ENCODE results near the gene SLC18A2.
A peak's percentile ranks its signal among the peaks of the same experiment; 100 is the strongest.

Gene SLC18A2

GRCh38 chr10:117254338-117254737 is 13.4 kb downstream of the SLC18A2 start:
- no peak overlapping the region for H2BK120ac ChIP-seq (ENCODE audit: low read depth, low read length)
- no peak overlapping the region for H3K23ac ChIP-seq (ENCODE audit: low read depth, low read length, poor library complexity)
- H3K27me3 ChIP-seq (ENCODE audit: control insufficient read depth in 3 of 3, insufficient read depth in 3 of 3, low read depth in 1 of 3, low read length in 3 of 3) = peaks cover 0 to 36% (median 0%) of the 10 kb centered on the region in 3 experiments
- H2AK5ac ChIP-seq (ENCODE audit: low read depth, low read length) = no peak overlapping the region
- no peak overlapping the region for H3K9ac ChIP-seq (ENCODE audit: low read depth, low read length, poor library complexity)
- no peak overlapping the region for H3K27ac ChIP-seq (replicated peaks; ENCODE audit: low read length)
- no CpG with 5 or more reads among the region's 9 CpGs for WGBS, 2 donors (ENCODE audit: extremely low coverage in 2 of 2, insufficient read length in 2 of 2, insufficient replicate concordance in 1 of 2)
- H3K4me2 ChIP-seq (ENCODE audit: insufficient read depth, low read length, poor library complexity, severe bottlenecking) = no peak overlapping the region
- DNase-seq (ENCODE audit: low spot score) = no peak
- H4K8ac ChIP-seq (ENCODE audit: low read depth, low read length) = no peak overlapping the region
- no peak overlapping the region for H4K91ac ChIP-seq (ENCODE audit: low read depth, low read length, poor library complexity)
- H3K4me3 ChIP-seq (ENCODE audit: low read length in 2 of 2) = no peak overlapping the region
- H3K9me3 ChIP-seq (replicated peaks in 1 of 2; ENCODE audit: control insufficient read depth in 2 of 2, insufficient read depth in 1 of 2, low read depth in 1 of 2, low read length in 2 of 2) = no peaks in the 10 kb centered on the region
- no peak overlapping the region for H2BK5ac ChIP-seq (ENCODE audit: low read length)
- no peak overlapping the region for H3K18ac ChIP-seq (ENCODE audit: low read length)
- no peak overlapping the region for H3K4ac ChIP-seq (ENCODE audit: low read length)
- H2BK15ac ChIP-seq (ENCODE audit: low read length) = no peak overlapping the region
- no peaks in the 10 kb centered on the region for H3K36me3 ChIP-seq (replicated peaks in 1 of 2; ENCODE audit: control insufficient read depth in 2 of 2, insufficient read depth in 2 of 2, low read length in 2 of 2)
- no peak overlapping the region for H3K14ac ChIP-seq (ENCODE audit: low read length)
- H3K4me1 ChIP-seq (ENCODE audit: control insufficient read depth in 2 of 2, insufficient read depth in 1 of 2, low read depth in 1 of 2, low read length in 2 of 2) = peaks cover 8 to 18% of the 10 kb centered on the region in 2 donors
- H3K79me1 ChIP-seq (ENCODE audit: low read depth, low read length) = no peaks in the 10 kb centered on the region
- peak overlapping the region; percentile 23 for H2BK12ac ChIP-seq (ENCODE audit: low read length)
- peak overlapping the region; percentile 39 for H2AFZ ChIP-seq (ENCODE audit: low read length)

- Histone ChIP-seq H2BK15ac (ENCODE audit: low read length) (no peak overlapping the region), H2AK5ac (ENCODE audit: low read depth, low read length) (no peak overlapping the region), H2AFZ (ENCODE audit: low read length) (peak overlapping the region; percentile 39), H3K4ac (ENCODE audit: low read length) (no peak overlapping the region), H3K4me1 (ENCODE audit: control insufficient read depth in 2 of 2, insufficient read depth in 1 of 2, low read depth in 1 of 2, low read length in 2 of 2) (peaks cover 10 to 21% of the 10 kb centered on the region in 2 donors), H3K79me1 (ENCODE audit: low read depth, low read length) (no peaks in the 10 kb centered on the region), H3K36me3 (replicated peaks in 1 of 2; ENCODE audit: control insufficient read depth in 2 of 2, insufficient read depth in 2 of 2, low read length in 2 of 2) (no peaks in the 10 kb centered on the region), H4K91ac (ENCODE audit: low read depth, low read length, poor library complexity) (no peak overlapping the region), H2BK12ac (ENCODE audit: low read length) (no peak overlapping the region), H3K23ac (ENCODE audit: low read depth, low read length, poor library complexity) (no peak overlapping the region), H3K9me3 (replicated peaks in 1 of 2; ENCODE audit: control insufficient read depth in 2 of 2, insufficient read depth in 1 of 2, low read depth in 1 of 2, low read length in 2 of 2) (no peaks in the 10 kb centered on the region), H3K14ac (ENCODE audit: low read length) (no peak overlapping the region), H3K18ac (ENCODE audit: low read length) (no peak overlapping the region), H3K9ac (ENCODE audit: low read depth, low read length, poor library complexity) (no peak overlapping the region), H4K8ac (ENCODE audit: low read depth, low read length) (no peak overlapping the region), H3K4me2 (ENCODE audit: insufficient read depth, low read length, poor library complexity, severe bottlenecking) (no peak overlapping the region), H2BK120ac (ENCODE audit: low read depth, low read length) (no peak overlapping the region), H3K27ac (replicated peaks; ENCODE audit: low read length) (no peak overlapping the region), H3K27me3 (ENCODE audit: control insufficient read depth in 3 of 3, insufficient read depth in 3 of 3, low read depth in 1 of 3, low read length in 3 of 3) (peaks cover 0 to 33% (median 0%) of the 10 kb centered on the region in 3 experiments), H3K4me3 (ENCODE audit: low read length in 2 of 2) (no peak overlapping the region), H2BK5ac (ENCODE audit: low read length) (no peak overlapping the region)
- DNase-seq (ENCODE audit: low spot score) = no peak
- WGBS, 2 donors (ENCODE audit: extremely low coverage in 2 of 2, insufficient read length in 2 of 2, insufficient replicate concordance in 1 of 2) = no CpG with 5 or more reads among the region's 26 CpGs
Observed at GRCh38 chr10:117254774-117255735, 14.1 kb downstream of the SLC18A2 start.

GRCh38 chr10:117255835-117256460 is 15.0 kb downstream of the SLC18A2 start:
- Histone ChIP-seq H2AFZ (ENCODE audit: low read length) (no peak overlapping the region), H3K4me3 (ENCODE audit: low read length in 2 of 2) (no peak overlapping the region), H3K4me2 (ENCODE audit: insufficient read depth, low read length, poor library complexity, severe bottlenecking) (no peak overlapping the region), H3K4ac (ENCODE audit: low read length) (no peak overlapping the region), H3K9ac (ENCODE audit: low read depth, low read length, poor library complexity) (no peak overlapping the region), H3K27ac (replicated peaks; ENCODE audit: low read length) (no peak overlapping the region), H3K36me3 (replicated peaks in 1 of 2; ENCODE audit: control insufficient read depth in 2 of 2, insufficient read depth in 2 of 2, low read length in 2 of 2) (no peaks in the 10 kb centered on the region), H2BK15ac (ENCODE audit: low read length) (no peak overlapping the region), H3K23ac (ENCODE audit: low read depth, low read length, poor library complexity) (no peak overlapping the region), H4K91ac (ENCODE audit: low read depth, low read length, poor library complexity) (no peak overlapping the region), H2BK12ac (ENCODE audit: low read length) (no peak overlapping the region), H2BK5ac (ENCODE audit: low read length) (no peak overlapping the region), H3K18ac (ENCODE audit: low read length) (no peak overlapping the region), H2BK120ac (ENCODE audit: low read depth, low read length) (no peak overlapping the region), H3K14ac (ENCODE audit: low read length) (no peak overlapping the region), H3K79me1 (ENCODE audit: low read depth, low read length) (no peaks in the 10 kb centered on the region), H3K9me3 (replicated peaks in 1 of 2; ENCODE audit: control insufficient read depth in 2 of 2, insufficient read depth in 1 of 2, low read depth in 1 of 2, low read length in 2 of 2) (no peaks in the 10 kb centered on the region), H4K8ac (ENCODE audit: low read depth, low read length) (no peak overlapping the region), H2AK5ac (ENCODE audit: low read depth, low read length) (no peak overlapping the region), H3K27me3 (ENCODE audit: control insufficient read depth in 3 of 3, insufficient read depth in 3 of 3, low read depth in 1 of 3, low read length in 3 of 3) (peaks cover 0 to 24% (median 0%) of the 10 kb centered on the region in 3 experiments), H3K4me1 (ENCODE audit: control insufficient read depth in 2 of 2, insufficient read depth in 1 of 2, low read depth in 1 of 2, low read length in 2 of 2) (peaks cover 13 to 26% of the 10 kb centered on the region in 2 donors)
- no peak for DNase-seq (ENCODE audit: low spot score)
- WGBS, 2 donors (ENCODE audit: extremely low coverage in 2 of 2, insufficient read length in 2 of 2, insufficient replicate concordance in 1 of 2) = no CpG with 5 or more reads among the region's 9 CpGs

- H2BK5ac ChIP-seq (ENCODE audit: low read length) = no peak overlapping the region
- H3K4me3 ChIP-seq (ENCODE audit: low read length in 2 of 2) = no peak overlapping the region
- H3K4me1 ChIP-seq (ENCODE audit: control insufficient read depth in 2 of 2, insufficient read depth in 1 of 2, low read depth in 1 of 2, low read length in 2 of 2) = peaks cover 10 to 26% of the 10 kb centered on the region in 2 donors
- H3K23ac ChIP-seq (ENCODE audit: low read depth, low read length, poor library complexity) = no peak overlapping the region
- no peak overlapping the region for H2BK120ac ChIP-seq (ENCODE audit: low read depth, low read length)
- no peak overlapping the region for H4K8ac ChIP-seq (ENCODE audit: low read depth, low read length)
- no peak overlapping the region for H2AFZ ChIP-seq (ENCODE audit: low read length)
- no CpG with 5 or more reads among the region's 10 CpGs for WGBS, 2 donors (ENCODE audit: extremely low coverage in 2 of 2, insufficient read length in 2 of 2, insufficient replicate concordance in 1 of 2)
- H3K36me3 ChIP-seq (replicated peaks in 1 of 2; ENCODE audit: control insufficient read depth in 2 of 2, insufficient read depth in 2 of 2, low read length in 2 of 2) = no peaks in the 10 kb centered on the region
- H3K18ac ChIP-seq (ENCODE audit: low read length) = no peak overlapping the region
- no peak overlapping the region for H2AK5ac ChIP-seq (ENCODE audit: low read depth, low read length)
- H3K79me1 ChIP-seq (ENCODE audit: low read depth, low read length) = no peaks in the 10 kb centered on the region
- no peak overlapping the region for H3K9ac ChIP-seq (ENCODE audit: low read depth, low read length, poor library complexity)
- H3K27me3 ChIP-seq (ENCODE audit: control insufficient read depth in 3 of 3, insufficient read depth in 3 of 3, low read depth in 1 of 3, low read length in 3 of 3) = peaks cover 0 to 16% (median 0%) of the 10 kb centered on the region in 3 experiments
- no peak overlapping the region for H4K91ac ChIP-seq (ENCODE audit: low read depth, low read length, poor library complexity)
- no peak overlapping the region for H3K27ac ChIP-seq (replicated peaks; ENCODE audit: low read length)
- no peak overlapping the region for H3K4ac ChIP-seq (ENCODE audit: low read length)
- no peak overlapping the region for H2BK12ac ChIP-seq (ENCODE audit: low read length)
- H3K4me2 ChIP-seq (ENCODE audit: insufficient read depth, low read length, poor library complexity, severe bottlenecking) = no peak overlapping the region
- no peak overlapping the region for H2BK15ac ChIP-seq (ENCODE audit: low read length)
- no peak overlapping the region for H3K14ac ChIP-seq (ENCODE audit: low read length)
- no peaks in the 10 kb centered on the region for H3K9me3 ChIP-seq (replicated peaks in 1 of 2; ENCODE audit: control insufficient read depth in 2 of 2, insufficient read depth in 1 of 2, low read depth in 1 of 2, low read length in 2 of 2)
- no peak for DNase-seq (ENCODE audit: low spot score)
Observed at GRCh38 chr10:117256910-117257309, 16.0 kb downstream of the SLC18A2 start.
